GM04503 (cell line): ENCODE measurements around the gene ILF2.
"Not testable (repeated sequence)": the region's sequence is repeated elsewhere in the genome, so short reads cannot be mapped to it uniquely, and the experiment has no call there.

Source experiments
- DNase-seq: peaks from one replicate; pipeline ENCODE4 v3.0.0-alpha.2; 2012; ENCODE audit warnings: low read depth

Gene ILF2

GRCh38 chr1:153679337-153680119 lies 8.7 kb upstream of the ILF2 start:
- no peak for DNase-seq

GRCh38 chr1:153678519-153679336 lies 7.9 kb upstream of the ILF2 start, which contains the start of gene NPR1:
TSS of gene NPR1 (plus strand) at chr1:153678688. CDS start at chr1:153679109, 421 bp downstream.
- no peak for DNase-seq

- DNase-seq = no peak
Measured at GRCh38 chr1:153677718-153678518, 7.1 kb upstream of the ILF2 start.

- DNase-seq = no peak
Measured at GRCh38 chr1:153673511-153673910, 2.7 kb upstream of the ILF2 start.

- not testable (repeated sequence) for DNase-seq
Measured at GRCh38 chr1:153671628-153672353, 998 bp upstream of the ILF2 start.

GRCh38 chr1:153670257-153670858 lies 435 bp downstream of the ILF2 start:
- no peak for DNase-seq

- DNase-seq = no peak
Measured at GRCh38 chr1:153669606-153670005, 1.2 kb downstream of the ILF2 start.

GRCh38 chr1:153668672-153669071 lies 2.1 kb downstream of the ILF2 start:
- not testable (repeated sequence) for DNase-seq

GRCh38 chr1:153667439-153667838 lies 3.4 kb downstream of the ILF2 start:
- no peak for DNase-seq

GRCh38 chr1:153663211-153663610 lies 7.6 kb downstream of the ILF2 start:
- DNase-seq = no peak

- no peak for DNase-seq
Measured at GRCh38 chr1:153662269-153662668, 8.5 kb downstream of the ILF2 start.

- DNase-seq = no peak
Measured at GRCh38 chr1:153661111-153661708, 9.6 kb downstream of the ILF2 start.

GRCh38 chr1:153659656-153660055 lies 11.1 kb downstream of the ILF2 start:
- no peak for DNase-seq

GRCh38 chr1:153659175-153659534 lies 11.6 kb downstream of the ILF2 start:
- no peak for DNase-seq

GRCh38 chr1:153658400-153659174 lies 12.2 kb downstream of the ILF2 start, which contains the start of gene SNAPIN:
TSS of gene SNAPIN (plus strand) at chr1:153658703. CDS start at chr1:153658744, 41 bp downstream.
- peak; percentile 40 for DNase-seq

GRCh38 chr1:153655333-153655732 lies 15.5 kb downstream of the ILF2 start:
- DNase-seq = no peak

GRCh38 chr1:153652805-153653500 lies 17.8 kb downstream of the ILF2 start:
- no peak for DNase-seq

- DNase-seq = no peak
Measured at GRCh38 chr1:153651771-153652170, 19.0 kb downstream of the ILF2 start.

- DNase-seq = no peak
Measured at GRCh38 chr1:153649863-153650235, 20.9 kb downstream of the ILF2 start.
